ENCODE measurements around the gene C3orf80.
"Not testable (repeated sequence)": the region's sequence is repeated elsewhere in the genome, so short reads cannot be mapped to it uniquely, and the experiment has no call there.

Gene C3orf80

GRCh38 chr3:160185751-160186150 lies 39.5 kb upstream of the C3orf80 start:
- Histone ChIP-seq H3K27ac (no peak overlapping the region), H3K9ac (no peak overlapping the region), H4K20me1 (no peaks in the 10 kb centered on the region), H3K9me3 (replicated peaks in 1 of 11) (peaks cover 0 to 11% (median 0%) of the 10 kb centered on the region in 11 experiments; a peak in 6 of 22 replicates), H3K27me3 (no peaks in the 10 kb centered on the region), H3K4me2 (no peak overlapping the region), H3K4me3 (no peak overlapping the region), H3K36me3 (no peaks in the 10 kb centered on the region), H3K4me1 (peaks cover 0 to 32% (median 0%) of the 10 kb centered on the region in 10 experiments; a peak in 6 of 20 replicates)
- no peak for TF ChIP-seq Cebpa-rat (IDR thresholded peaks at IDR 0.05)

- no peaks in the 10 kb centered on the region for H3K27me3 ChIP-seq
- no peaks in the 10 kb centered on the region for H4K20me1 ChIP-seq
- H3K27ac ChIP-seq = no peak overlapping the region
- H3K36me3 ChIP-seq = no peaks in the 10 kb centered on the region
- H3K9ac ChIP-seq = no peak overlapping the region
- H3K4me1 ChIP-seq = peaks cover 0 to 32% (median 0%) of the 10 kb centered on the region in 10 experiments; a peak in 6 of 20 replicates
- H3K9me3 ChIP-seq (replicated peaks in 1 of 11) = peaks cover 0 to 11% (median 0%) of the 10 kb centered on the region in 11 experiments; a peak in 6 of 22 replicates
- TF ChIP-seq Cebpa-rat (IDR thresholded peaks at IDR 0.05) = no peak
- no peak overlapping the region for H3K4me2 ChIP-seq
- H3K4me3 ChIP-seq = no peak overlapping the region
Observed at GRCh38 chr3:160187288-160187687, 37.9 kb upstream of the C3orf80 start.

DNA sequence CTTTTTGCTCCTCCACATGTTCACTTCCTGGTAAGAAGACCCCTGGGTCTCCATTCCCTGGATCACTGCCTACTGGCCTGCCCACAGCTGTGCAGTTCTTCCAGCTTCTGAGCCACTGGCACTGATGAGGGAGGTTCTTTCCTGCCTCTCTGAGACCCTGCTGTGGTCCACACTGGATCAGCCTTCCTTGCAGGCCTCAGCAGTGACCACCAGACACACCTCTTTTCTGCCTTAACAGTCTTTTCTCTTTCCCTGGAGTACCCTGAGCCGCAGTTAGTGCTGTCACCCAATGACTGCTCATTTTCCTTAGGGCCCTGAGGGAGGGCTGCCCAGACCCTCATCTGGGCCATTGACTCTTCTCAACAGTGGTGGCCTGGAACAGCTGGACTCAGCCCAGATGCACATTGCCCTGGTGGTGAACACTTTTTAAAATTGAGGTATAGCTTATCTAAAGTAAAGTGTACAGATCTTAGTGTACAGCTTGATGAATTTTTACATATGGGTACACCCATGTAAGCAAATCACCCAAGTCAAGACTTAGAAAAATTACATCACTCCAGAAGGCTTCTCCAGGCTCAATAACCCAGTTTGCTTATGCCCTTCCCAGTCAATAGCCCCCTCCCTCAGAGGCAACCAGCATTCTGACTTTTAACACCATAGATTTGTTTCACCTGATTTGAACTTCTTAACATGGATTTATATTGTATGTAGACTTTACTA lies 32.8 kb upstream of the C3orf80 start:
- no peak for TF ChIP-seq Cebpa-rat (IDR thresholded peaks at IDR 0.05)
- H3K9ac ChIP-seq = no peak overlapping the region
- no peaks in the 10 kb centered on the region for H3K36me3 ChIP-seq
- no peak overlapping the region for H3K4me3 ChIP-seq
- H3K4me2 ChIP-seq = no peak overlapping the region
- peaks cover 0 to 4% (median 0%) of the 10 kb centered on the region in 10 experiments; a peak in 2 of 20 replicates for H3K4me1 ChIP-seq
- H3K27me3 ChIP-seq = no peaks in the 10 kb centered on the region
- H3K27ac ChIP-seq = no peak overlapping the region
- 0 out of 22 replicates have a peak, but pooled peaks cover 0 to 5% (median 0%) of the 10 kb centered on the region in 11 experiments for H3K9me3 ChIP-seq (replicated peaks in 1 of 11)
- H4K20me1 ChIP-seq = no peaks in the 10 kb centered on the region

DNA sequence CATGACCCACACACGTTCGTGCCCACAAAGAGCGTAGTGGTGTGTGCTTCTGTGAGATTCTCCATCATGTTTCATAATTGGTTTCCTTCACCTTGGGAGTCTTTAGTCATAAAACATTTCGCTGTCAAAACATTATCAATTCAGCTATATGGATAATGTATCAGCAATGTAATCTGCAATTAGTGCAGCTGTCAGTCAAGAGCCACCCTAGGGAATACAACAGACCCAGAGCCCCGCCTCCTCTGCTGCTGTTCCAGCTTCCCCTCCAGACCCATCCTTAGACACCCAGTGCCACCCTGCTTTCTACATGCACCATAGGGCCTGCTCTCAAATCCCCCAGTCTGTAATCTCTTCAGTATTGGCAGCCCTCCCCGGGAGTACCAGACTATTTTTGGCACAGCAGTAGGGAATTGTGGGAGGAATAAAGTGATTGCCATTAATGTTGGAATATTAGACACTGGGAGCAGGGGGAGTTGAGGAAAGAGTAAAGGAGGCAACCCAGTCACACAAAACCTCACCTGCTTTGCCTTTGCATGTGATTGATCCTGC lies 31.5 kb upstream of the C3orf80 start:
- Histone ChIP-seq H3K27me3 (no peaks in the 10 kb centered on the region), H4K20me1 (no peaks in the 10 kb centered on the region), H3K4me3 (no peak overlapping the region), H3K9me3 (replicated peaks in 1 of 11) (0 out of 22 replicates have a peak, but pooled peaks cover 0 to 5% (median 0%) of the 10 kb centered on the region in 11 experiments), H3K9ac (no peak overlapping the region), H3K36me3 (no peaks in the 10 kb centered on the region), H3K4me1 (peaks cover 0 to 4% (median 0%) of the 10 kb centered on the region in 10 experiments; a peak in 2 of 20 replicates), H3K27ac (no peak overlapping the region), H3K4me2 (no peak overlapping the region)
- TF ChIP-seq Cebpa-rat (IDR thresholded peaks at IDR 0.05) = no peak

DNA sequence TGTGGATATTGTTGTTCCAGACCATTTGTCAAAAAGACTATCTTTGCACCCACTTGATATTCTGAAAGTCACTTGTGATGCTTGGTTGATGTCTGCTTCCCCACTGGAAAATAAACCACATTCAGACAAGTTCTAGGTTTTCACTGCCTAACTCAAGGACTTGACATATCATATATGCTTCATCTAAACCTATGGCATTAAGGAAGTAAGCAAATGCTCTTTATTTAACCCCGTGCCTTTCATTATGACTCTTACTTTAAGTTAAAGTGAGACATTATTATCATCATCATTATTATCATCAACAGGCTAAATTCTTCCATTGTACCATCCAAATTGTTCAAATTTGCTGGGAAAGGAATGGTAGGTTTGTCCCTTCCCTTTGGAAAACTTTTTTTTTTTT lies 30.8 kb upstream of the C3orf80 start:
- Histone ChIP-seq H3K9me3 (replicated peaks in 1 of 11) (0 out of 22 replicates have a peak, but pooled peaks cover 0 to 5% (median 0%) of the 10 kb centered on the region in 11 experiments), H3K27ac (no peak overlapping the region), H4K20me1 (no peaks in the 10 kb centered on the region), H3K4me3 (no peak overlapping the region), H3K36me3 (no peaks in the 10 kb centered on the region), H3K9ac (no peak overlapping the region), H3K4me2 (no peak overlapping the region), H3K27me3 (no peaks in the 10 kb centered on the region), H3K4me1 (peaks cover 0 to 4% (median 0%) of the 10 kb centered on the region in 10 experiments; a peak in 2 of 20 replicates)
- no peak for TF ChIP-seq Cebpa-rat (IDR thresholded peaks at IDR 0.05)

DNA sequence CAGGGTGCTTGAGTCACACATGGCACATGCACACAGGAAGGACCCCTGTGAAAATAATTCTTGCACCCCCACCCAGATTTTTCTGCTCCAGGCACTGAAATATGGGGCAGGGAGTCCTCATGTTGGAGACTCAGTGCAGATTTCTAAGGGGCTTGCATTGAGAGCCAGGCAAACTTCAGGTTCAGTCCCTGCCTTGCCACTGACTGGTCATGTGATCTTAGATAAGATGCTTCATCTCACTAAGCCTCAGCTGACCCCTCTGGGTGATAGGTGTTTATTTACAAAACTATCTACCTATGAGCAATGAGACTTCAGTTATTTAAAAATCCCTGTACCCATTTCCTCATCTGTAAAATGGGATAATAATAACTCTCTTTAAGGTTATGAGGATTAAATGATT lies 30.1 kb upstream of the C3orf80 start:
- H3K4me1 ChIP-seq = peaks cover 0 to 4% (median 0%) of the 10 kb centered on the region in 10 experiments; a peak in 2 of 20 replicates
- no peak for TF ChIP-seq Cebpa-rat (IDR thresholded peaks at IDR 0.05)
- no peaks in the 10 kb centered on the region for H4K20me1 ChIP-seq
- H3K9ac ChIP-seq = no peak overlapping the region
- no peak overlapping the region for H3K27ac ChIP-seq
- H3K36me3 ChIP-seq = no peaks in the 10 kb centered on the region
- no peak overlapping the region for H3K4me2 ChIP-seq
- H3K9me3 ChIP-seq (replicated peaks in 1 of 11) = 0 out of 22 replicates have a peak, but pooled peaks cover 0 to 5% (median 0%) of the 10 kb centered on the region in 11 experiments
- H3K27me3 ChIP-seq = no peaks in the 10 kb centered on the region
- H3K4me3 ChIP-seq = no peak overlapping the region

- Histone ChIP-seq H3K4me2 (no peak overlapping the region), H3K9ac (no peak overlapping the region), H3K4me3 (no peak overlapping the region), H3K27ac (no peak overlapping the region), H4K20me1 (no peaks in the 10 kb centered on the region), H3K9me3 (replicated peaks in 1 of 11) (0 out of 22 replicates have a peak, but pooled peaks cover 0 to 5% (median 0%) of the 10 kb centered on the region in 11 experiments), H3K27me3 (no peaks in the 10 kb centered on the region), H3K4me1 (no peaks in the 10 kb centered on the region), H3K36me3 (no peaks in the 10 kb centered on the region)
- TF ChIP-seq Cebpa-rat (IDR thresholded peaks at IDR 0.05) = no peak
Observed at GRCh38 chr3:160196511-160197104, 28.6 kb upstream of the C3orf80 start.

DNA sequence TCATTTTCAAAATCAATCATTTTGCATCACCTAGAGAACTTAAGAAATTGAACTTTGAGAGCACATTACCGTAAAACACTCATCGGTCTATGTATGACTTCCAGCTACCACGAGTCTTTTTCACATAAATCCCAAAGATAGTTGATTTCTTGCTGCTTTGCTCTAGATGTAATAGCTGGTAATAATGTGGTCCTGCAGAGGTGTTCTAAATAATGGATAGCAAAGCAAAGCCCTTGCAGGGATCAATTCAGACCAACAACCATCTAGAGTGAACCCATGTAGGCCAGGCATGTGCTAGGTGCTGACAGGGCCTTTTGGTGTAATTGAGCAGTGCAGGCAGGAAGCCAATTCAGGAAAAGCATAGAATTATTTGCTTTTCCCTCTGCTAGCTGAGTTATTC lies 26.1 kb upstream of the C3orf80 start:
- no peak overlapping the region for H3K4me2 ChIP-seq
- no peak overlapping the region for H3K4me3 ChIP-seq
- TF ChIP-seq Cebpa-rat (IDR thresholded peaks at IDR 0.05) = no peak
- H4K20me1 ChIP-seq = no peaks in the 10 kb centered on the region
- H3K9me3 ChIP-seq (replicated peaks in 1 of 11) = peaks cover 0 to 19% (median 5%) of the 10 kb centered on the region in 11 experiments; a peak in 11 of 22 replicates
- peaks cover 0 to 5% (median 0%) of the 10 kb centered on the region in 10 experiments; a peak in 1 of 20 replicates for H3K4me1 ChIP-seq
- H3K36me3 ChIP-seq = no peaks in the 10 kb centered on the region
- no peaks in the 10 kb centered on the region for H3K27me3 ChIP-seq
- no peak overlapping the region for H3K27ac ChIP-seq
- no peak overlapping the region for H3K9ac ChIP-seq

DNA sequence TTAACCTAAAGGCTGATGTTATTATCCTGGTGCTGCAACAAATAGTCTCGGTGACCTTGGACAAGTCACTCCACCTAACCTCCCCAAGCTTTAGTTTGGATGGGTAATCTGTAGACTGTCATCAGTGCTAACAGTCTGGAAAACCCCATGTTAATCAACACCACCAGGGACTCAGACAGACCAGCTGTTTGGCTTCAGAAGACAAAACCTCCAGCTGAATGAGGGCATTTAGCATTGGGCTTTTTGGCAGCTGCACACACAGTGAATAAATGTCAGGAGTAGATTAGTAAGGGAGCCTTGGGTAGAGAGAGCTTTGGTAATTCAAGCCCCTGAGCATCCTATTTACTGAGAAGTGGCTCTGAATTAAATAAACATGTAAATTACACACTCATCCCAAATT lies 24.9 kb upstream of the C3orf80 start:
- Histone ChIP-seq H3K9ac (no peak overlapping the region), H3K4me1 (peaks cover 0 to 5% (median 0%) of the 10 kb centered on the region in 10 experiments; a peak in 1 of 20 replicates)

GRCh38 chr3:160204396-160205011 lies 20.7 kb upstream of the C3orf80 start:
- not testable (repeated sequence) for H3K9ac ChIP-seq, H3K4me3 ChIP-seq, H3K36me3 ChIP-seq, H3K4me2 ChIP-seq, H4K20me1 ChIP-seq, H3K27ac ChIP-seq, H3K4me1 ChIP-seq, H3K27me3 ChIP-seq
- H3K9me3 ChIP-seq (replicated peaks in 1 of 11) = peaks cover 0 to 39% (median 15%) of the 10 kb centered on the region in 11 experiments; a peak in 11 of 22 replicates

More for the DNA sequence above, 24.9 kb upstream of the C3orf80 start:
- Histone ChIP-seq H3K27ac (no peak overlapping the region), H3K4me3 (no peak overlapping the region), H3K4me2 (no peak overlapping the region), H4K20me1 (no peaks in the 10 kb centered on the region), H3K27me3 (no peaks in the 10 kb centered on the region), H3K36me3 (no peaks in the 10 kb centered on the region), H3K9me3 (replicated peaks in 1 of 11) (peaks cover 0 to 31% (median 15%) of the 10 kb centered on the region in 11 experiments; a peak in 11 of 22 replicates)
- no peak for TF ChIP-seq Cebpa-rat (IDR thresholded peaks at IDR 0.05)

Measured in BLaER1 treated with 17β-estradiol and CSF1 and Interleukin-3, amounts not matched to agents 10 nM and 100 nM (cell line).